AG10803 (cell line): ENCODE data around the gene BZW2.
"Not testable (repeated sequence)": the region's sequence is repeated elsewhere in the genome, so short reads cannot be mapped to it uniquely, and the experiment has no call there.

Experiments used
- DNase-seq: peaks from one replicate; pipeline ENCODE4 v3.0.0; 2010; ENCODE audit warnings: low read depth
- H3K4me3 ChIP-seq: 2 replicates; pipeline ENCODE4 v1.5.1; 2011; ENCODE audit warnings: mild to moderate bottlenecking, low read length, control low read depth
- TF ChIP-seq, protein P1 (sequence below): conservative IDR thresholded peaks from 2 replicates; pipeline ENCODE4 v1.5.1; 2011; ENCODE audit warnings: mild to moderate bottlenecking, low read length, control low read depth, inconsistent platforms

BZW2 gene

DNA sequence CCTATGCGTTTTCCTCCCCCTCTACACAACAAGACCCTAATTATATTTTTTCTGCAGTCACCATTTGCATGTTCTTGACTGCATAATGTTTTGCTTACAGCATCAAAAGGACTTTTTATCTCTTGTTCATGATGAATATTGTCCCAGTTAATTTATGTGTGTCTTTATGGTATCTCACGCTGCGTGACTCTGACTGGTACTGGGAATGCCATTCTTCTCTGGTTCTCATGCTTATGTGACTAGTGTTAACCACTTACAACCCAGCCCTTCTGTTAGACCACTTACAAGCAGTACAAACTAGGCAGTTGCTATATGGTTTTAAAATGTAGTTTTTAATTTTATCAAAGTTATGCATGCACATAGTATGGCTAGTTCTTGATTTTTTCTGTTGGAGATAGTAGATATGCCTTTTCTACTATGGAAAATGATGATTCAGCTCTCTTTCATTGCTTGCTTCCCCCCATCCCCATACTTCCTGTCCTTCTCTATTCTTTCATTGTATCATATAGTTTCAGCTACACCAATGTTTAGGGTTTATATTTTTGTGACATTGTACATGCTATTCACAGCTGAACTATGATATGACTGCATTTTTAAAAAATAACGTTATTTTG, 24.9 kb downstream of the BZW2 start:
- TF ChIP-seq, protein P1, sequence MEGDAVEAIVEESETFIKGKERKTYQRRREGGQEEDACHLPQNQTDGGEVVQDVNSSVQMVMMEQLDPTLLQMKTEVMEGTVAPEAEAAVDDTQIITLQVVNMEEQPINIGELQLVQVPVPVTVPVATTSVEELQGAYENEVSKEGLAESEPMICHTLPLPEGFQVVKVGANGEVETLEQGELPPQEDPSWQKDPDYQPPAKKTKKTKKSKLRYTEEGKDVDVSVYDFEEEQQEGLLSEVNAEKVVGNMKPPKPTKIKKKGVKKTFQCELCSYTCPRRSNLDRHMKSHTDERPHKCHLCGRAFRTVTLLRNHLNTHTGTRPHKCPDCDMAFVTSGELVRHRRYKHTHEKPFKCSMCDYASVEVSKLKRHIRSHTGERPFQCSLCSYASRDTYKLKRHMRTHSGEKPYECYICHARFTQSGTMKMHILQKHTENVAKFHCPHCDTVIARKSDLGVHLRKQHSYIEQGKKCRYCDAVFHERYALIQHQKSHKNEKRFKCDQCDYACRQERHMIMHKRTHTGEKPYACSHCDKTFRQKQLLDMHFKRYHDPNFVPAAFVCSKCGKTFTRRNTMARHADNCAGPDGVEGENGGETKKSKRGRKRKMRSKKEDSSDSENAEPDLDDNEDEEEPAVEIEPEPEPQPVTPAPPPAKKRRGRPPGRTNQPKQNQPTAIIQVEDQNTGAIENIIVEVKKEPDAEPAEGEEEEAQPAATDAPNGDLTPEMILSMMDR = no peak
- H3K4me3 ChIP-seq = no peak overlapping the region

GRCh38 chr7:16671811-16672210, 25.8 kb downstream of the BZW2 start:
- TF ChIP-seq, protein P1 = no peak
- no peak for DNase-seq
- H3K4me3 ChIP-seq = no peak overlapping the region

More for the DNA sequence above, 24.9 kb downstream of the BZW2 start:
- DNase-seq = no peak

GRCh38 chr7:16675277-16675676, 29.3 kb downstream of the BZW2 start:
- TF ChIP-seq, protein P1 = no peak
- DNase-seq = no peak
- no peak overlapping the region for H3K4me3 ChIP-seq

GRCh38 chr7:16677978-16678494, 32.1 kb downstream of the BZW2 start:
- TF ChIP-seq, protein P1 = no peak
- DNase-seq = no peak
- H3K4me3 ChIP-seq = no peak overlapping the region

GRCh38 chr7:16678645-16679566, 32.9 kb downstream of the BZW2 start:
- DNase-seq, H3K4me3 ChIP-seq: not testable (repeated sequence)

GRCh38 chr7:16684935-16685334, 39.0 kb downstream of the BZW2 start:
- H3K4me3 ChIP-seq = no peak overlapping the region
- DNase-seq = no peak

DNA sequence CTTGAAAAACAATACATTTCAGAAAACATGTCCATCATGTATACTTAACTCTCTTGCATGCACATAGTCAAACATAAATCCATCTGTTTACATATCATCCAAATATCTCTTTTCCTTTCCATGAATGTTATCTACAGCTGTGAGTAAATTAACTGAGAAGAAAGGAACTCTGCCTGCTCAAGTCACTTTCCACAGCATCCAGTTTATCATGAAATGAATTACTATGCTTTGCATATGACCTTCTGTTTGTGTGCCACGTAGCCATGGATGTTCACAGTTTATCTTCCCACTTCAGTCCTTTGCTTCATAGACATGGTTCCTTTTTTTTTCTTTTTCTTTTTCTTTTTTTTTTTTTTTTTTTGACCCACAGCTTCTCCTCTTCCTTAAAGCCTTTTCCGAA, 39.6 kb downstream of the BZW2 start:
- no peak for DNase-seq
- TF ChIP-seq, protein P1 = no peak
- no peak overlapping the region for H3K4me3 ChIP-seq

More at GRCh38 chr7:16684935-16685334, 39.0 kb downstream of the BZW2 start:
- TF ChIP-seq, protein P1 = no peak
